DND-41 (cell line): ENCODE results near the gene RAPGEF2.

Source experiments
- ATAC-seq: fragments of 200-7000 bp; cut with Tn5 transposase; 3 replicates; pipeline ENCODE4 v1.9.1; 2021; ENCODE audit warnings: low read depth; ENCODE audit not compliant: insufficient read depth
- DNase-seq: peaks from one replicate; pipeline ENCODE4 v3.0.0-alpha.2; 2020
- H2AFZ ChIP-seq: 2 replicates; pipeline ENCODE4 v1.6.0; 2012; ENCODE audit warnings: low read depth, low read length
- H3K27ac ChIP-seq: 2 replicates; pipeline ENCODE4 v1.5.1; 2012; ENCODE audit warnings: low read length, inconsistent platforms
- H3K27me3 ChIP-seq: fragments of 200-600 bp; sonication (generic); 2 replicates; pipeline ENCODE4 v1.6.0; 2012; ENCODE audit warnings: low read length, mild to moderate bottlenecking, inconsistent platforms; ENCODE audit not compliant: insufficient read depth, poor library complexity
- H3K36me3 ChIP-seq: 2 replicates; pipeline ENCODE4 v1.5.1; 2012; ENCODE audit warnings: low read length, inconsistent platforms; ENCODE audit not compliant: insufficient read depth
- H3K4me1 ChIP-seq: 2 replicates; pipeline ENCODE4 v1.5.1; 2012; ENCODE audit warnings: mild to moderate bottlenecking, low read length; ENCODE audit not compliant: insufficient read depth
- H3K4me2 ChIP-seq: 2 replicates; pipeline ENCODE4 v1.6.0; 2012; ENCODE audit warnings: mild to moderate bottlenecking, moderate library complexity, low read length, inconsistent platforms; ENCODE audit not compliant: insufficient read depth
- H3K4me3 ChIP-seq, 2 experiments: fragments of 200-600 bp in 1 of 2; shearing (Covaris generic) in 1 of 2; 2 replicates each; pipeline ENCODE4 v1.5.1; 2012 to 2016; ENCODE audit warnings: inconsistent platforms in 2 of 2, low read length in 2 of 2, mild to moderate bottlenecking in 2 of 2, low read depth in 1 of 2, moderate library complexity in 1 of 2
- H3K79me2 ChIP-seq: 2 replicates; pipeline ENCODE4 v1.6.0; 2012; ENCODE audit warnings: low read length, inconsistent platforms; ENCODE audit not compliant: insufficient read depth
- H3K9ac ChIP-seq: 2 replicates; pipeline ENCODE4 v1.6.0; 2012; ENCODE audit warnings: low read depth, mild to moderate bottlenecking, inconsistent platforms, low read length, moderate library complexity
- H3K9me3 ChIP-seq: 2 replicates; pipeline ENCODE4 v1.5.1; 2012; ENCODE audit warnings: low read length, moderate library complexity, mild to moderate bottlenecking, inconsistent platforms; ENCODE audit not compliant: insufficient read depth, severe bottlenecking
- H4K20me1 ChIP-seq: 2 replicates; pipeline ENCODE4 v1.6.0; 2012; ENCODE audit warnings: low read length; ENCODE audit not compliant: insufficient read depth
- CTCF ChIP-seq: IDR thresholded peaks from 2 replicates; pipeline ENCODE4 v1.5.1; 2012; ENCODE audit warnings: borderline replicate concordance, low read length, moderate library complexity, mild to moderate bottlenecking; ENCODE audit not compliant: poor library complexity, severe bottlenecking; ENCODE audit errors: extremely low read depth
- EZH2 ChIP-seq: IDR thresholded peaks from 3 replicates; pipeline ENCODE4 v1.6.1; 2012; ENCODE audit warnings: borderline replicate concordance, low read depth, mild to moderate bottlenecking, moderate library complexity, low read length, inconsistent platforms; ENCODE audit not compliant: severe bottlenecking

Gene RAPGEF2

GRCh38 chr4:159101988-159102621 lies 774 bp upstream of the RAPGEF2 start:
- H3K4me3 ChIP-seq, result peak overlapping the region; percentile 25 to 84; a peak in 3 of 4 replicates
- H3K4me1 ChIP-seq, result peaks cover 40% of the 10 kb centered on the region
- H3K36me3 ChIP-seq, result no peaks in the 10 kb centered on the region
- H3K4me2 ChIP-seq, result peak overlapping the region; percentile 92
- peaks cover 16% of the 10 kb centered on the region for H3K79me2 ChIP-seq
- no peak for TF ChIP-seq EZH2
- TF ChIP-seq CTCF, result no peak
- no peak overlapping the region for H3K27ac ChIP-seq
- ATAC-seq (no peak), DNase-seq (no peak)
- peaks cover 20% of the 10 kb centered on the region; the same call in 1 of the 2 replicates for H4K20me1 ChIP-seq
- H2AFZ ChIP-seq, result peak overlapping the region; percentile 74
- H3K27me3 ChIP-seq, result peaks cover 30% of the 10 kb centered on the region
- H3K9ac ChIP-seq, result peak overlapping the region; percentile 75; the same call in 1 of the 2 replicates
- H3K9me3 ChIP-seq, result no peaks in the 10 kb centered on the region

GRCh38 chr4:159103384-159103990 lies 608 bp downstream of the RAPGEF2 start:
- H3K27me3 ChIP-seq, result peaks cover 22% of the 10 kb centered on the region
- TF ChIP-seq EZH2 (no peak), CTCF (no peak)
- peaks cover 20% of the 10 kb centered on the region; the same call in 1 of the 2 replicates for H4K20me1 ChIP-seq
- H3K36me3 ChIP-seq, result no peaks in the 10 kb centered on the region
- H2AFZ ChIP-seq, result peak overlapping the region; percentile 77
- H3K9me3 ChIP-seq, result no peaks in the 10 kb centered on the region
- peak overlapping the region; percentile 82 to 84; a peak in 3 of 4 replicates for H3K4me3 ChIP-seq
- H3K4me1 ChIP-seq, result peaks cover 40% of the 10 kb centered on the region
- DNase-seq (peak; percentile 37), ATAC-seq (peak; percentile 33)
- peaks cover 16% of the 10 kb centered on the region for H3K79me2 ChIP-seq
- no peak overlapping the region; the same call in 1 of the 2 replicates for H3K27ac ChIP-seq
- H3K4me2 ChIP-seq, result peak overlapping the region; percentile 92
- peak overlapping the region; percentile 75 for H3K9ac ChIP-seq

GRCh38 chr4:159104694-159105414 lies 2.0 kb downstream of the RAPGEF2 start:
- peaks cover 40% of the 10 kb centered on the region for H3K4me1 ChIP-seq
- no peaks in the 10 kb centered on the region for H3K9me3 ChIP-seq
- peaks cover 15% of the 10 kb centered on the region for H3K27me3 ChIP-seq
- H3K27ac ChIP-seq, result no peak overlapping the region
- no peak for TF ChIP-seq EZH2
- no peak for TF ChIP-seq CTCF
- peak overlapping the region; percentile 75 for H3K9ac ChIP-seq
- peaks cover 24% of the 10 kb centered on the region; the same call in 1 of the 2 replicates for H4K20me1 ChIP-seq
- peak overlapping the region; percentile 92 for H3K4me2 ChIP-seq
- DNase-seq (no peak), ATAC-seq (no peak)
- H2AFZ ChIP-seq, result peak overlapping the region; percentile 71
- H3K79me2 ChIP-seq, result peaks cover 20% of the 10 kb centered on the region
- peak overlapping the region; percentile 54 to 84; a peak in 3 of 4 replicates for H3K4me3 ChIP-seq
- no peaks in the 10 kb centered on the region for H3K36me3 ChIP-seq
